HepG2 (cell line): ENCODE results near the gene CMIP. TPM values are rescaled to one million over a fixed set of nuclear protein-coding genes. Genes with fewer than 3 reads are reported as not detected.

Experiments used
- BCL3 ChIP-seq: sonication (generic); formaldehyde crosslinking; IDR thresholded peaks from 2 replicates; pipeline ENCODE4 v1.5.1; 2020; ENCODE audit warnings: mild to moderate bottlenecking, missing genetic modification reagents, moderate library complexity
- DNMT3B ChIP-seq: conservative IDR thresholded peaks from 2 replicates; pipeline ENCODE4 v1.6.1; 2016; ENCODE audit warnings: missing biosample characterization, control low read depth
- FOXP4 ChIP-seq: sonication (generic); formaldehyde crosslinking; IDR thresholded peaks from 2 replicates; pipeline ENCODE4 v1.4.0; 2020; ENCODE audit warnings: missing genetic modification reagents
- HHEX ChIP-seq: IDR thresholded peaks from 2 replicates; pipeline ENCODE4 v1.6.1; 2016; ENCODE audit warnings: control low read depth
- MIXL1 ChIP-seq: IDR thresholded peaks from 2 replicates; pipeline ENCODE4 v1.6.1; 2016
- NCOA5 ChIP-seq: sonication (generic); formaldehyde crosslinking; IDR thresholded peaks from 2 replicates; pipeline ENCODE4 v1.4.0; 2020; ENCODE audit warnings: missing genetic modification reagents
- PPARG ChIP-seq: conservative IDR thresholded peaks from 2 replicates; pipeline ENCODE4 v1.6.1; 2016; ENCODE audit warnings: missing biosample characterization, missing genetic modification reagents
- RFXAP ChIP-seq: sonication (generic); formaldehyde crosslinking; IDR thresholded peaks from 2 replicates; pipeline ENCODE4 v1.4.0; 2020; ENCODE audit warnings: missing genetic modification reagents, borderline replicate concordance
- SMARCC2 ChIP-seq: fragments of 450-650 bp; IDR thresholded peaks from 2 replicates; pipeline ENCODE4 v1.6.1; 2017; ENCODE audit warnings: antibody characterized with exemption, mild to moderate bottlenecking
- STAG1 ChIP-seq: sonication (generic); formaldehyde crosslinking; IDR thresholded peaks from 2 replicates; pipeline ENCODE4 v1.4.0; 2020; ENCODE audit warnings: missing genetic modification reagents
- XBP1 ChIP-seq: sonication (generic); formaldehyde crosslinking; IDR thresholded peaks from 2 replicates; pipeline ENCODE4 v1.5.0; 2020; ENCODE audit warnings: missing genetic modification reagents
- ZBTB33 ChIP-seq: sonication (generic); formaldehyde crosslinking; IDR thresholded peaks from 2 replicates; pipeline ENCODE4 v1.4.0; 2020; ENCODE audit warnings: missing genetic modification reagents
- ZNF318 ChIP-seq: sonication (generic); formaldehyde crosslinking; IDR thresholded peaks from 2 replicates; pipeline ENCODE4 v1.4.0; 2020; ENCODE audit warnings: mild to moderate bottlenecking, missing genetic modification reagents
- ZNF510 ChIP-seq: sonication (generic); formaldehyde crosslinking; IDR thresholded peaks from 2 replicates; pipeline ENCODE4 v1.4.0; 2020; ENCODE audit warnings: low read depth, mild to moderate bottlenecking, missing genetic modification reagents
- ZNF550 ChIP-seq: sonication (generic); formaldehyde crosslinking; IDR thresholded peaks from 2 replicates; pipeline ENCODE4 v1.4.0; 2020; ENCODE audit warnings: mild to moderate bottlenecking, missing genetic modification reagents, borderline replicate concordance
- polyA plus RNA-seq, 8 experiments: library from polyadenylated mRNA; depleted of rRNA in 3 of 8; stranded (reverse) in 7 of 8; unstranded in 1 of 8; fragments of >200 nt; fragmentation: Illumina TruSeq in 4 of 8; extraction: Trizol in 4 of 8; gene quantifications; 2 replicates each; pipeline versions ENCODE4 v1.2.1 to v1.2.3, GENCODE V29; 2011 to 2016; ENCODE audit warnings: low read depth in 4 of 8, missing spikeins in 1 of 8, mixed read lengths in 1 of 8; ENCODE audit not compliant: insufficient read depth in 1 of 8
- total RNA-seq, 5 experiments: library from RNA; depleted of rRNA; stranded (reverse); fragments of >200 nt; fragmentation: Illumina TruSeq; extraction: Trizol; gene quantifications; 2 replicates each; pipeline ENCODE4 v1.2.3, GENCODE V29; 2016; ENCODE audit warnings: low read depth in 1 of 5

The CMIP gene
- total and polyA plus RNA-seq, 2 of the 13 experiments (the other 11 are each of a cell fraction or from before 2014, with no cell fraction given), result 10.9 to 18.1 TPM

GRCh38 chr16:81403601-81404391 lies 40.8 kb upstream of the CMIP start (continued):
- TF ChIP-seq ZNF318 (CRISPR knock-in tag) (peak; percentile 95), XBP1 (0 out of 2 replicates have a peak, but pooled peaks have one; percentile 19), DNMT3B (peak; percentile 80; the same call in 1 of the 2 replicates), BCL3 (CRISPR knock-in tag) (peak; percentile 93), NCOA5 (CRISPR knock-in tag) (no peak), ZBTB33 (CRISPR knock-in tag) (peak; percentile 73), STAG1 (CRISPR knock-in tag) (peak; percentile 100), ZNF550 (0 out of 2 replicates have a peak, but pooled peaks have one; percentile 46), PPARG (CRISPR knock-in tag) (0 out of 2 replicates have a peak, but pooled peaks have one; percentile 45), FOXP4 (CRISPR knock-in tag) (peak; percentile 21; the same call in 1 of the 2 replicates), RFXAP (0 out of 2 replicates have a peak, but pooled peaks have one; percentile 74), HHEX (CRISPR knock-in tag) (no peak), SMARCC2 (no peak), ZNF510 (CRISPR knock-in tag) (0 out of 2 replicates have a peak, but pooled peaks have one; percentile 71), MIXL1 (CRISPR knock-in tag) (0 out of 2 replicates have a peak, but pooled peaks have one; percentile 20)
